Myocyte (in vitro differentiated cells): ENCODE data around the gene DOCK2. TPM values are rescaled to one million over a fixed set of nuclear protein-coding genes. Genes with fewer than 3 reads are reported as not detected.

Source experiments
- DNase-seq: peaks from one replicate; pipeline ENCODE4 v3.0.0-alpha.2; 2012; ENCODE audit warnings: low read depth
- total RNA-seq: library from RNA; depleted of rRNA; stranded (reverse); fragments of >200 nt; gene quantifications from 2 replicates; pipeline ENCODE4 v1.2.3, GENCODE V29; 2014

The DOCK2 gene
- total RNA-seq, 1 donor from 2014 or later: 0.08 TPM

DNA sequence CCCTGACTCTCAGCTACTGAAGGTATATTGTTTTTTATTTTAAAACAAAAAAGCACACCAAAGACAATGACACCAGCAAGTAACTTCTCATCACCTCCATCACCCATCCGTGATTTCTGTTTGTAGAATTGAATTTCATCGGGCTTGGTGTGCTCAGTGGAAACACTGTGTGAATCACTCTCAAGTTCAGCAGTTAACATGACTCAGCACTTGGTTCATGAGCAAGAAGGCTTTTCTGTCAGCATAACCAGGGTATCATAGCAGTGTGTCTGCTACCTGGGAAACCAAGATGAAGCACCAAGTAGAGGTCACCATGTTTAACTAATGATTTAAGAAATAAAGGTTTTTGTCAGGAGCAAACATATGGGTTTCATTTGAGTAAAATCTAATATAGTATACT is 219.5 kb downstream of the DOCK2 start:
- DNase-seq: peak; percentile 47

GRCh38 chr5:169860585-169860984 is 223.5 kb downstream of the DOCK2 start:
- no peak for DNase-seq

DNA sequence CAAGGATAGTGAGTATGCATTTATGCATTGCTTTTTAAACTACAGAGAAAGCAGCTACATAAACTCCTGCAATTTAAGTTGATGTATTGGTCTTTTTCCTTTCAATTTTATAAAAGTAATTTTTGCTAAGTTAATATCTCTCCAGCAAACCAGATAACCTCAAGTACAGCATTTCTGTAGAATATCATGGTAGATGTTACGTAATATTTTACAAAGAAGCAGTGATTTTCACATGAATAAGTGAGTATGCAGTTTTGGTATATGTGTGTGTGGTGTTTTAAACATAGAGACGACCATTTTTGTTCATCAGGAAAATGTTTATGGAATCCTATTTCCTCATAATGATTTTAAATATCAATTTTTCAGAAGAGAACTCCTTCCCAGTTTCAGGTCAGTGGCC is 224.4 kb downstream of the DOCK2 start:
- no peak for DNase-seq

GRCh38 chr5:169861934-169862333 is 224.9 kb downstream of the DOCK2 start:
- DNase-seq: peak; percentile 19

DNA sequence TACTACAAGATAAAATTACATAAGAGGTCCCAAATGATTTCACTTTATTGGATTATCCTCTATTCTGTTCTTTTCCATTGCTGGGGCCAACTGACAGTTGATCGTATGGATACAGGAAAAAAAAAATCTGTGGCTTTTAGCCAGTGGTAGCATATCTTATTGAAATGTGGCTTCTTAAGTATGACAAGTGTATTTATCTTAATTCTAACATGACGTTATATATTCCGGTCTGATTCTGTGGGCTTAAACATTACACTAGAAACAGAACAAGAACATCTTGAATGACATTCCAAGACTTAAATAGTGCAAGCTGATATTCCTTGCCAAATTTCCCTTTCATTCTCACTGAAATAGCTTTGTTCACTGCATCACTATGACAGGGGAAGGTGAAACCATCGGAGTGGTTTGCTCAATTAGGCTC is 225.3 kb downstream of the DOCK2 start:
- DNase-seq: no peak

DNA sequence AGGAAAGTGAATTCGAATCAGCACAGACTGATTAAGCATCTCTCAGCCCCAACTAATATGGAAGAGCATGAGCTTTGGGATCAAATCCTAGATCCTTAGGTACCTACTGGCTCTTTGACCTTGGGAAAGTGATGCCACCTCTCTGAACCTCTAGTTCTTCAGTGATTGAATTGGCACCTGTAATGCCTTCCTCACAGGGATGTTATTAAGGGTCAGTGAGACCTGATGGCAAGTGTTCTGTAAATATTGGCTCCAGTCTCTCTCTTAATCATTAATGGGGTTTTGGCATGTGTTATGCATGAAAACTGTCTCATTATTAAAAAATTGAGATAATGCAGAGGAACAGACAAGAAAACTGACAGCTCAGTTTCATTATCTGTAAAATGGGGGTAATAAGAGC is 227.4 kb downstream of the DOCK2 start:
- no peak for DNase-seq

- no peak for DNase-seq
Measured at GRCh38 chr5:169867347-169867746, 230.3 kb downstream of the DOCK2 start.

DNA sequence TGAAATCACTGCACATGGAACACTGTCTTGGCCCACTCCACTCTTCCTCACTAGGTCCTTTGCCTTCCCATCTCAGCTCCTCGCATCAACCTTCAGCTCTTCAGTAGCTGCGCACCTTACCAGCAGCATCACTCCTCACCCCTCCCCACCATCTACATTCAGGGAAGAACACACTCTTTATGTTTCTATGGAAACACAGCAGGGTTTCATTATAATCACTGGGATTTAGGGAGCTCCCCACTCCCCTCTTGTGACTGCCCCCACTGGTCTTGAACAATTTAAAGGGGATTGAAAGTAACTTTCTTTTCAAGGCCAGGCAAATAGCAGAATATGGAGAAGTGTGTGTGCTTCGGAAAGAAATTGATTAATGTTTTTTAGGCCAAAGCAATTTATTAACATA is 232.0 kb downstream of the DOCK2 start:
- DNase-seq: no peak

GRCh38 chr5:169870211-169870610 is 233.1 kb downstream of the DOCK2 start:
- DNase-seq: no peak

- DNase-seq: no peak
Measured at GRCh38 chr5:169871826-169872490, 234.9 kb downstream of the DOCK2 start.

GRCh38 chr5:169873642-169874041 is 236.6 kb downstream of the DOCK2 start:
- peak; percentile 64 for DNase-seq

- DNase-seq: no peak
Measured at GRCh38 chr5:169874621-169875020, 237.5 kb downstream of the DOCK2 start.

GRCh38 chr5:169875091-169875728 is 238.1 kb downstream of the DOCK2 start:
- DNase-seq: no peak

GRCh38 chr5:169875731-169876130 is 238.7 kb downstream of the DOCK2 start:
- DNase-seq: no peak

DNA sequence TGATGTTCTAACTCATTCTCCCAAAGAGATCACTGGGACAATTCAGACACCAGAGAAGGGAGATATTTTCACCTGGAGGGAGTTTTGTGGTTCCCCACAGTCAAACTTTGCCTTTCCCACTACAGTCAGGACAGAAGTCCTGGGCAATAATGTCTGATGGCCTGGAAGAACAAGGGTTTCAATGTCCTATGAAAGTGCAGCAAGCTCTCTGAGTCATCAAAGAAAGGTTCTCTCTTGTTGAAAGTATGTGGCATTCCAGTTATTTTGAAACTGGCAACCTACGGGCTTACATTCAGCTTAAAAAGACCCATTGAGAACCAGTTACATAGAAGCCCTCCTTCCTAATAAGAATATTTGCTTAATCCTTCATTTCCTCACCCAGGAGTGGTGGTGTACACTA is 239.3 kb downstream of the DOCK2 start:
- no peak for DNase-seq

GRCh38 chr5:169880012-169880663 is 243.1 kb downstream of the DOCK2 start:
- DNase-seq: no peak

DNA sequence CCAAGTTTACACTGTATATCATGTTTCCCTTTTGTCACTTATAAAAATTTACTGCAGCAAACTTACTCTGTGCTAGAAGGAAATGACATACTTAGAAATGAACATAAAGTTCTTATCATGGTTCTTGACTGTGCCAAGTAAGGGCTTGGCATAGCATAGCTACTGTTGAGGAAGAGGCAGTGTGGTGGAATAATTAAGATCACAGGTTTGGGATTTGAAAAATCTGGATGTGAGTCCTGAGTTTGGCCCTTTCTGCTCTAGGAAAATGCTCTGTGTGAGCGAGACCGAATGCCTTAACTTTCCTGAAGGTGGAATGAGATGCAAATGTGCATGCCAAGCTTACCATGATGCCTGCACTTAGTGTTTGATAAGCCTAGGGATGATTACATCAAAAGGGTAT is 243.7 kb downstream of the DOCK2 start:
- DNase-seq: no peak

- DNase-seq: no peak
Measured at GRCh38 chr5:169881702-169882303, 244.7 kb downstream of the DOCK2 start.

GRCh38 chr5:169886033-169886432 is 249.0 kb downstream of the DOCK2 start:
- no peak for DNase-seq

GRCh38 chr5:169886677-169887076 is 249.6 kb downstream of the DOCK2 start:
- no peak for DNase-seq

DNA sequence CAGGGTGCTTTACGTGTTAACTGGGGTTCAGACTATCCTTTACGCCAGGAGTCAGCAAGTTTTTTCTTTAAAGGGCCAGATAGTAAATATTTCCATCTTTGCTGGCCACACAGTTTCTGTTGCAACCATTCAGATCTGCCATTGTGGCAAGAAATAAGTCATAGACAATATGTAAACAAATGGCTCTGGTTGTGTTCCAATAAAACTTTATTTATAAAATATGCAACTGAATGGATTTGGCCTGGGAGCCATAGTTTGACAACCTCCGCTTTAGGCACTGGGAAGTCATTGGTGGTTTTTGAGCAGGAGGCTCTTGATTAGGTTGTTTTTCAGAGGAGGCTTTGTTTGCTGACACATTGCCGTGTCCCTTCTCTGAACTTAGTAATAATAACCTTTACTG is 252.5 kb downstream of the DOCK2 start:
- no peak for DNase-seq

- DNase-seq: no peak
Measured at GRCh38 chr5:169893010-169893409, 255.9 kb downstream of the DOCK2 start.
